Tibial artery (tissue), 4 donors: ENCODE results near the gene MAGI2.

Source experiments
- DNase-seq, 2 donors: peaks; one replicate each; pipeline ENCODE4 v3.0.0-alpha.2; 2019
- H3K27ac ChIP-seq, 2 donors: fragments of 200-600 bp; sonication (generic) in 1 of 2; 1 replicate in 1 of 2; 2 replicates in 1 of 2; pipeline ENCODE4 v1.5.1; 2018 to 2019; ENCODE audit warnings: mild to moderate bottlenecking in 1 of 2
- H3K27me3 ChIP-seq, 2 donors: fragments of 200-600 bp; sonication (generic) in 1 of 2; one replicate each; pipeline versions ENCODE4 v1.5.1 to v1.6.0; 2016 to 2019
- H3K36me3 ChIP-seq, 3 donors: fragments of 200-600 bp; sonication (generic) in 2 of 3; one replicate each; pipeline ENCODE4 v1.5.1; 2016 to 2019; ENCODE audit warnings: mild to moderate bottlenecking in 2 of 3
- H3K4me1 ChIP-seq, 4 donors: fragments of 200-600 bp; sonication (generic) in 2 of 4; 1 replicate in 3 of 4; 2 replicates in 1 of 4; pipeline ENCODE4 v1.5.1; 2016 to 2019
- H3K4me3 ChIP-seq, 2 donors: fragments of 200-600 bp; sonication (generic) in 1 of 2; 1 replicate in 1 of 2; 2 replicates in 1 of 2; pipeline ENCODE4 v1.5.1; 2018 to 2019; ENCODE audit warnings: mild to moderate bottlenecking in 2 of 2
- H3K9me3 ChIP-seq, 3 donors: fragments of 200-600 bp; sonication (generic) in 1 of 3; one replicate each; pipeline ENCODE4 v1.5.1; 2016 to 2019
- CTCF ChIP-seq, 2 experiments: fragments of 200-600 bp in 1 of 2; fragments of 450-650 bp in 1 of 2; IDR thresholded peaks; one replicate each; pipeline ENCODE4 v1.5.1; 2017 to 2019; ENCODE audit warnings: antibody characterized with exemption in 2 of 2, mild to moderate bottlenecking in 1 of 2, moderate library complexity in 1 of 2
- intact Hi-C: fragments of 100-400 bp; cut with DNase I; formaldehyde crosslinking; loops from one replicate; pipeline ENCODE4 v1.15.0; 2023; ENCODE audit warnings: low total_unique reads

The MAGI2 gene

GRCh38 chr7:78850093-78850740 lies 603.2 kb downstream of the MAGI2 start:
- Histone ChIP-seq H3K4me3 (no peak overlapping the region), H3K36me3 (no peaks in the 10 kb centered on the region), H3K4me1 (peaks cover 0 to 24% (median 2%) of the 10 kb centered on the region in 4 donors), H3K27me3 (no peaks in the 10 kb centered on the region), H3K27ac (no peak overlapping the region), H3K9me3 (no peaks in the 10 kb centered on the region)
- intact Hi-C loops: no loop called here
- no peak for DNase-seq
- TF ChIP-seq CTCF (IDR thresholded peaks at IDR 0.05): no peak

GRCh38 chr7:78845155-78845554 lies 608.3 kb downstream of the MAGI2 start:
- Histone ChIP-seq H3K27ac (no peak overlapping the region), H3K4me1 (peaks cover 0 to 11% (median 0%) of the 10 kb centered on the region in 4 donors), H3K27me3 (no peaks in the 10 kb centered on the region), H3K9me3 (no peaks in the 10 kb centered on the region), H3K36me3 (no peaks in the 10 kb centered on the region), H3K4me3 (no peak overlapping the region)
- no peak for DNase-seq
- intact Hi-C loops: no loop called here
- no peak for TF ChIP-seq CTCF (IDR thresholded peaks at IDR 0.05)

GRCh38 chr7:78842068-78842467 lies 611.4 kb downstream of the MAGI2 start:
- H3K27me3 ChIP-seq: no peaks in the 10 kb centered on the region
- H3K4me1 ChIP-seq: no peaks in the 10 kb centered on the region
- DNase-seq: no peak
- no peaks in the 10 kb centered on the region for H3K36me3 ChIP-seq
- H3K9me3 ChIP-seq: no peaks in the 10 kb centered on the region
- TF ChIP-seq CTCF (IDR thresholded peaks at IDR 0.05): no peak
- H3K27ac ChIP-seq: no peak overlapping the region
- intact Hi-C loops: no loop called here
- no peak overlapping the region for H3K4me3 ChIP-seq

DNA sequence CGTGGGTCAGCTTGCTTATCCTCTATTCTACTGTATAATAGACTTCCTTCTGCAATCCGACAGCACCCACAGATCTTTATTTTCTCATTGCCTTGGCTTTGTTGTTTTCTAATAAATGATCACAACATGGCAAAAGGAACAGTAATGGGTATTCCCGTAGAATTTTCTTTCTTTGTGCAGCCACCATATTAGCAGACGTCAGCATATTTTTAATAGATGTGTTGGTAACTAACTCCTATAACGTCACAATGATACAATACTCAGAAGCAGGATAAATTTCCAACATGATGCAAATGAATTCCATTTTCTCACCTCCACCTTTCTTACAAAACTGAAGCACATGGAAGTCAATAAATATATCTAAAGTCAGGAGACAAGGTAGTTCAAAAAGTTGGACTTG lies 617.6 kb downstream of the MAGI2 start:
- H3K4me3 ChIP-seq: no peak overlapping the region
- no peak overlapping the region for H3K27ac ChIP-seq
- intact Hi-C loops: no loop called here
- H3K36me3 ChIP-seq: no peaks in the 10 kb centered on the region
- H3K4me1 ChIP-seq: no peaks in the 10 kb centered on the region
- TF ChIP-seq CTCF (IDR thresholded peaks at IDR 0.05): no peak
- DNase-seq: no peak
- H3K27me3 ChIP-seq: no peaks in the 10 kb centered on the region
- H3K9me3 ChIP-seq: no peaks in the 10 kb centered on the region

DNA sequence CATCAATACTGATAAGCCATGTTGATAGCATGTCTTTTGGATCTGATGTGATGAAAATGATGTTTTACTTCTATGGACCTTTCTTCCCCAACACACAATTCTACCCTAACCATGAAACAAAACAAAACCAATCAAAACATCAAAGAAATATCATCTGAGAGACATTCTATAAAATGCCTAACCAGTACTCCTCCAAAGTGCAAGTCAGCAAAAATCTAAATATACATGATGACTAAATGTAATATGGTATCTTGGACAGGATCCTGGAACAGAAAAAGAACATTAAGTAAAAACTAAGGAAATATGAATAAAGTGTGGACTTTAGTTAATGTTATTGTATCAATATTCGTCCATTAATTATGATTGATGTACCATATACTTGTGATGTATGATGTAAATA lies 625.1 kb downstream of the MAGI2 start:
- TF ChIP-seq CTCF (IDR thresholded peaks at IDR 0.05): no peak
- no peak overlapping the region for H3K4me3 ChIP-seq
- H3K27me3 ChIP-seq: no peaks in the 10 kb centered on the region
- H3K36me3 ChIP-seq: no peaks in the 10 kb centered on the region
- intact Hi-C loops: no loop called here
- H3K9me3 ChIP-seq: no peaks in the 10 kb centered on the region
- no peaks in the 10 kb centered on the region for H3K4me1 ChIP-seq
- no peak for DNase-seq
- no peak overlapping the region for H3K27ac ChIP-seq
